Body of pancreas (tissue), 4 donors: ENCODE results near the gene CGRRF1. TPM values are rescaled to one million over a fixed set of nuclear protein-coding genes. Genes with fewer than 3 reads are reported as not detected.

ENCODE experiments used
- ATAC-seq: fragments of 150-250 bp; one replicate; pipeline ENCODE4 v1.9.1; 2016
- DNase-seq, 4 donors: peaks; one replicate each; pipeline ENCODE4 v3.0.0-alpha.2; 2019
- H3K27ac ChIP-seq, 4 donors: fragments of 200-600 bp; sonication (generic); 1 replicate in 3 of 4; 2 replicates in 1 of 4; pipeline versions ENCODE4 v1.5.1 to v1.6.1; 2016 to 2019; ENCODE audit warnings: mild to moderate bottlenecking in 1 of 4, mixed read lengths in 1 of 4, moderate library complexity in 1 of 4
- H3K27me3 ChIP-seq, 2 donors: fragments of 200-600 bp; sonication (generic); one replicate each; pipeline ENCODE4 v1.6.0; 2016; ENCODE audit warnings: mild to moderate bottlenecking in 1 of 2
- H3K36me3 ChIP-seq, 2 donors: fragments of 200-600 bp; sonication (generic); replicated peaks in 1 of 2; 2 replicates each; pipeline ENCODE4 v1.5.1; 2016; ENCODE audit warnings: low read depth in 2 of 2; ENCODE audit not compliant: insufficient read depth in 1 of 2
- H3K4me1 ChIP-seq: fragments of 200-600 bp; sonication (generic); one replicate; pipeline ENCODE4 v1.6.0; 2016
- H3K4me3 ChIP-seq, 2 donors: fragments of 200-600 bp; sonication (generic); 1 replicate in 1 of 2; 2 replicates in 1 of 2; pipeline ENCODE4 v1.5.1; 2016 to 2019
- H3K9me3 ChIP-seq, 3 donors: fragments of 200-600 bp; sonication (generic); 1 replicate in 2 of 3; 2 replicates in 1 of 3; pipeline ENCODE4 v1.5.1; 2016
- POLR2A ChIP-seq, 3 donors: fragments of 450-650 bp; IDR thresholded peaks; one replicate each; pipeline ENCODE4 v1.6.1; 2016; ENCODE audit warnings: antibody characterized with exemption in 3 of 3, mild to moderate bottlenecking in 2 of 3
- WGBS, 2 donors: methylation state at CpG; one replicate each; pipeline ENCODE4 v1.1.5; 2017; 5-methylcytosine and 5-hydroxymethylcytosine counted together
- intact Hi-C: fragments of 100-400 bp; cut with DNase I; formaldehyde crosslinking; loops from one replicate; pipeline ENCODE4 v1.15.1; 2023
- total RNA-seq, 2 donors: library from RNA; depleted of rRNA; stranded (reverse); fragments of >200 nt; gene quantifications; one replicate each; pipeline ENCODE4 v1.1.0, GENCODE V29; 2016
- TF ChIP-seq, protein P1 (sequence below), 7 experiments: fragments of 450-650 bp in 4 of 7; fragments of 200-600 bp in 3 of 7; sonication (generic) in 3 of 7; IDR thresholded peaks; one replicate each; pipeline ENCODE4 v1.5.1; 2016 to 2019; ENCODE audit warnings: antibody characterized with exemption in 7 of 7

CGRRF1 gene
- total RNA-seq, 2 donors from 2014 or later, result 6.3 to 11.4 TPM

DNA sequence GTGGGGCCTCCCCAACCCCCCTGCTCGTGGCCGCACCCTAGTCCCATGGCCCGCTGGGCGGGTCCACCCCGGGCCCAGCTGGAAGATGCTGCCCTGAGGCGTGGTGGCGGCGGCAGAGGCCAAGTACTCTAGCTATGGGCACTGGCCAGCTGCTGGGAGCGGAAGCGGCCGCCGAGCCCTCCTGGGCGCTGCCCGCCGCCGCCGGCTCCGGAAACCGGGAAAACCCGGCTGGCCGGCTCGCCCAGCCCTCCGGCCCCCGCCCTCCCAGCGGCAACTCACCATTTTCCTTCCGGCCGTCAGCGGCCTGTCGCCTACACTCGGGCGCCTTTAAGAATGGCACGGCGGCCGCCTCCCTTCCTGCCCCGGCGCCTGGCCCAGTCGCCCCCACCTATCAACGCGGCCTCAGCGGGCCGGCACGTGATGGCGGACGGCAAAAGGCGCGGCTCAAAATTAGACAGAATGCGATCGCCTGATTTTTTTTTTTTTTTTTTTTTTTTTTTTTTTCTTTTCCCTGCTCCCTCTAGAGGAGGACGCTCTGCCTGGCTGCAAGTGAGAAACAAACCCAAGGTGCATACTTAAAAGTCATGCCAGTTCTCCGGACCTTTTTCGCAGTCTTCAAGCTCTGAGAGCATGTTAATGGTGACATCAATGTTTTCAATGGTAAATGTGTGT is 20.9 kb upstream of the CGRRF1 start, which contains the start of gene GMFB:
Gene GMFB (minus strand): TSS at position 335 of the 672 bp plus-strand sequence. CDS start 53 bp downstream, at position 282.
- TF ChIP-seq POLR2A (IDR thresholded peaks at IDR 0.05), result peak; percentile 86 to 89 (median 87)
- TF ChIP-seq, protein P1, sequence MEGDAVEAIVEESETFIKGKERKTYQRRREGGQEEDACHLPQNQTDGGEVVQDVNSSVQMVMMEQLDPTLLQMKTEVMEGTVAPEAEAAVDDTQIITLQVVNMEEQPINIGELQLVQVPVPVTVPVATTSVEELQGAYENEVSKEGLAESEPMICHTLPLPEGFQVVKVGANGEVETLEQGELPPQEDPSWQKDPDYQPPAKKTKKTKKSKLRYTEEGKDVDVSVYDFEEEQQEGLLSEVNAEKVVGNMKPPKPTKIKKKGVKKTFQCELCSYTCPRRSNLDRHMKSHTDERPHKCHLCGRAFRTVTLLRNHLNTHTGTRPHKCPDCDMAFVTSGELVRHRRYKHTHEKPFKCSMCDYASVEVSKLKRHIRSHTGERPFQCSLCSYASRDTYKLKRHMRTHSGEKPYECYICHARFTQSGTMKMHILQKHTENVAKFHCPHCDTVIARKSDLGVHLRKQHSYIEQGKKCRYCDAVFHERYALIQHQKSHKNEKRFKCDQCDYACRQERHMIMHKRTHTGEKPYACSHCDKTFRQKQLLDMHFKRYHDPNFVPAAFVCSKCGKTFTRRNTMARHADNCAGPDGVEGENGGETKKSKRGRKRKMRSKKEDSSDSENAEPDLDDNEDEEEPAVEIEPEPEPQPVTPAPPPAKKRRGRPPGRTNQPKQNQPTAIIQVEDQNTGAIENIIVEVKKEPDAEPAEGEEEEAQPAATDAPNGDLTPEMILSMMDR (IDR thresholded peaks at IDR 0.05), result peak in 6 of 7 experiments; percentile 12 to 78 (median 36)
- H3K9me3 ChIP-seq, result no peaks in the 10 kb centered on the region
- DNase-seq, result peak; percentile 93 to 94 (median 94)
- H3K4me1 ChIP-seq, result peaks cover 26% of the 10 kb centered on the region
- H3K27ac ChIP-seq, result peak within 1 kb of the TSS; percentile 88 to 95 (median 94)
- peak; percentile 98 for ATAC-seq
- H3K27me3 ChIP-seq, result no peaks in the 10 kb centered on the region
- no peaks in the 10 kb centered on the region for H3K36me3 ChIP-seq
- WGBS, 2 donors, result 0% methylated on average over 21 to 45 of the region's 51 CpGs
- intact Hi-C loops, result no loop called here
- peak within 1 kb of the TSS; percentile 96 to 100 for H3K4me3 ChIP-seq

DNA sequence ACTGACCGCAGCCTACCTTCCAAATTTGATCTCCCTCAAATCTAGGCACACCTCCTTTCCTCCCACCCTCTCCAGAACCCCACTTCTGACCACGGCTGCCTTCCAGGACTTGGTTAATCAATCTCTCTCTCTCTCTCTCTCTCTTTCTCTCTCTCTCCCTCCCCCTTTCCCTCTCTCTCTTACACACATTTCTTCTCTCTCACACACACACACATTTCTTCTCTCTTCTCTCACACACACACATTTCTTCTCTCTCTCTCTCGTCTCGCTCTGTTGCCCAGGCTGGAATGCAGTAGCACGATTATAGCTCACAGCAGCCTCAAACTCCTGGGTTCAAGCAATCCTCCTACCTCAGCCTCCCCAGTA is 20.4 kb upstream of the CGRRF1 start:
- no peak for DNase-seq
- Histone ChIP-seq H3K4me1 (peaks cover 26% of the 10 kb centered on the region), H3K9me3 (no peaks in the 10 kb centered on the region), H3K27me3 (no peaks in the 10 kb centered on the region), H3K4me3 (no peak overlapping the region), H3K36me3 (no peaks in the 10 kb centered on the region), H3K27ac (peak overlapping the region; percentile 65 to 95 (median 94))
- 9 to 12% methylated on average over 5 of the region's 5 CpGs for WGBS, 2 donors
- intact Hi-C loops, result no loop called here
- TF ChIP-seq, protein P1 (IDR thresholded peaks at IDR 0.05), result peak in 4 of 7 experiments; percentile 2 to 34 (median 15)
- TF ChIP-seq POLR2A (IDR thresholded peaks at IDR 0.05), result no peak
- no peak for ATAC-seq

DNA sequence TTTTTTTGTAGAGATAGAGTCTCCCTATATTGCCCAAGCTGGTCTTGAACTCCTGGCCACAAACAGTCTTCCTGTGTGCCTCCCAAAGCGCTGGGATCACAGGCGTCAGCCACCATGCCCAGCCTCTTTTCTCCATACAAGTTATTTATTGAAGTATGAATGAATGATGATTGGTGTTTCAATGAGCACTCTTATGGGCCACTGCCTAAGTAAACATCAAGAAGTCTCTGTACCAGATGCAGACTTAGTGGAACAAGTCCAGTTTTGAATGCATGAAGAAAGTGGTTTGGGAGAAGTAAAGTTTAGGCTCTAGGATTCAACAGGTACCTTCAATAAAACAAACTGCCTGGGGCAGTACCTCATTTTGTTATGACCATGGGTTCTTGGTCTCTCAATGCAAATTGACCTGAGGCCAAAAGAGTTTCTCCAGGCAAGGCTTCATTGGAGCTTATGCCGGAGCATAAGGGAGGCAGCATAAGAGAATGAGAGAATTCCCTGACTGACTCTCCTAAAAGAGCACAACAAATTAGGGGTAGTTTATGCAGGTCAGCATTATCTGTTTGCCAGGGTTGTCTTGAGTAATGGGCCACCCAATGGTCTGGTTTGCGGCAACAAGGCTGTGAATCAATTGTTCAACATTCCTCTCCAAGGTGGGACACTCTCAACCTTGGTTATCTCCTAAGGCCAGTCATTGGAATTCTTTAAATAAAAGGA is 19.8 kb upstream of the CGRRF1 start:
- TF ChIP-seq, protein P1 (IDR thresholded peaks at IDR 0.05), result no peak
- no peak for TF ChIP-seq POLR2A (IDR thresholded peaks at IDR 0.05)
- Histone ChIP-seq H3K27ac (peak overlapping the region in 3 of 4 donors; percentile 93 to 95 (median 94)), H3K9me3 (no peaks in the 10 kb centered on the region), H3K4me3 (no peak overlapping the region), H3K4me1 (peaks cover 26% of the 10 kb centered on the region), H3K27me3 (no peaks in the 10 kb centered on the region), H3K36me3 (no peaks in the 10 kb centered on the region)
- no peak for DNase-seq
- ATAC-seq, result no peak
- WGBS, 2 donors, result 92 to 95% methylated on average over 4 of the region's 4 CpGs
- intact Hi-C loops, result no loop called here

DNA sequence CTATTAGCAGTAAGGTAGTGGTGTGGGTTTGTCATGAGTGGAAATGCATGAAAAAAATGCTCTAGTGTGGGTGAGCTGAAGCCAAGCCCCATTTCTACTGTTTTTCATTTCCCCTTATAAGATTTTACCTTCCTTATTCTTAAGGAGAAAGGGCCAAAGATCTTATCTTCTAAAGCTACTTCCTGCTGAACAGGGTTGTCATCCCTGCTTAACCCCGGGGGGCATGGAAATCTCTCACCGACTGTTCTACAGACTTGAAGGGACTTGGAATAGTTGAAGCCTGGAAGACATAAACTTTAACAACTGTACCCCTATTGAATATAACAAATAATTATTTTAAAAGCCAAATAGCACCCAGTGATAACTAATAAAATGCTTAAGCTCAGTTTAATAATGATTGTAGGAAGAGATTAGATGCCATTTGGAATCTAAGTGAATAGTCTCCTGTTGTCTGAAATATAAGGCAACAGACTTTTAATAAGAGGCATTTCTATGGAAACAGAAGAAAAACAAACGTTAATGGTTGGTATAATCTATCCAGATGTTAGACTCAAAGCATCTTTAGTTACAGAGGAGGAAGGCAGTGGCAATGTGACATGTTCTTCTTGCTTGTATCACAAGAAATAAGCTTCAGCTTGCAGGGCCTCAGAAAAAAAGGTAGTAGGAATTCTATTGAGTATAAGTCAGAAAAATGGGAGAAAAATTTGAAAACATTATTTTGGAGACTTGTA is 19.1 kb upstream of the CGRRF1 start:
- Histone ChIP-seq H3K27me3 (no peaks in the 10 kb centered on the region), H3K36me3 (no peaks in the 10 kb centered on the region), H3K4me3 (no peak overlapping the region), H3K4me1 (peaks cover 26% of the 10 kb centered on the region), H3K9me3 (no peaks in the 10 kb centered on the region), H3K27ac (no peak overlapping the region)
- ATAC-seq (no peak), DNase-seq (no peak)
- 34 to 39% methylated on average over 3 of the region's 3 CpGs for WGBS, 2 donors
- TF ChIP-seq, protein P1 (IDR thresholded peaks at IDR 0.05), result no peak
- TF ChIP-seq POLR2A (IDR thresholded peaks at IDR 0.05), result no peak
- intact Hi-C loops, result no loop called here
